ENCODE data around the gene ERICH4.

- TF ChIP-seq POLR2AphosphoS5 (IDR thresholded peaks at IDR 0.05) = no peak
- no peak for TF ChIP-seq POLR2A (IDR thresholded peaks at IDR 0.05)
- no peak for TF ChIP-seq CTCF (IDR thresholded peaks at IDR 0.05)
Measured at GRCh38 chr19:41427647-41428480, 15.1 kb upstream of the ERICH4 start.
